K562 (cell line): ENCODE measurements around the gene GATA5. TPM values are rescaled to one million over a fixed set of nuclear protein-coding genes. Genes with fewer than 3 reads are reported as not detected.
A peak's percentile ranks its signal among the peaks of the same experiment; 100 is the strongest.

Experiments used
- CBFA2T2 ChIP-seq: fragments of 450-650 bp; conservative IDR thresholded peaks from 2 replicates; pipeline ENCODE4 v1.6.1; 2017; ENCODE audit warnings: mild to moderate bottlenecking
- COPS2 ChIP-seq: fragments of 450-650 bp; conservative IDR thresholded peaks from 2 replicates; pipeline ENCODE4 v1.6.1; 2016; ENCODE audit warnings: mild to moderate bottlenecking, moderate library complexity
- CREM ChIP-seq: IDR thresholded peaks from 2 replicates; pipeline ENCODE4 v1.6.1; 2014; ENCODE audit warnings: antibody characterized with exemption, low read depth
- CTBP1 ChIP-seq: fragments of 450-650 bp; IDR thresholded peaks from 2 replicates; pipeline ENCODE4 v1.6.1; 2016; ENCODE audit warnings: borderline replicate concordance
- EP300 ChIP-seq: IDR thresholded peaks from 2 replicates; pipeline ENCODE4 v1.6.1; 2012; ENCODE audit warnings: low read length, improper control_type of control experiment
- PCBP1 ChIP-seq: fragments of 200-400 bp; formaldehyde crosslinking; IDR thresholded peaks from 2 replicates; pipeline ENCODE4 v1.6.1; 2018; ENCODE audit warnings: mild to moderate bottlenecking, low read depth, low read length; ENCODE audit not compliant: poor library complexity, severe bottlenecking
- RCOR1 ChIP-seq, 2 experiments: IDR thresholded peaks; 2 replicates each; pipeline ENCODE4 v1.6.1; 2012; ENCODE audit warnings: low read depth in 2 of 2, low read length in 2 of 2, borderline replicate concordance in 1 of 2, improper control_type of control experiment in 1 of 2
- SMARCA4 ChIP-seq: fragments of 450-650 bp; IDR thresholded peaks from 2 replicates; pipeline ENCODE4 v1.6.1; 2016
- TCF7L2 ChIP-seq: fragments of 150-350 bp; IDR thresholded peaks from 2 replicates; pipeline ENCODE4 v1.6.1; 2016; ENCODE audit warnings: low read depth, mild to moderate bottlenecking, low read length, moderate library complexity
- polyA plus RNA-seq, 8 experiments: library from polyadenylated mRNA; depleted of rRNA in 4 of 8; stranded (reverse) in 5 of 8; unstranded in 3 of 8; fragments of >200 nt; fragmentation: Nextera tagmentation in 2 of 8; fragmentation: Illumina TruSeq in 1 of 8; extraction: Ambion mirVana in 2 of 8; extraction: Trizol in 1 of 8; gene quantifications; 2 replicates each; pipeline versions ENCODE4 v1.2.1 to v1.2.3, GENCODE V29; 2011 to 2014; ENCODE audit warnings: inconsistent platforms in 1 of 8, missing spikeins in 1 of 8
- total RNA-seq, 7 experiments: library from RNA; depleted of rRNA in 6 of 7; stranded (reverse); fragments of >200 nt in 6 of 7; fragmentation: Illumina TruSeq in 2 of 7; extraction: Trizol in 2 of 7; gene quantifications; 2 replicates each; pipeline versions ENCODE4 v1.2.1 to v1.2.3, GENCODE V29; 2011 to 2021; ENCODE audit warnings: low replicate concordance in 1 of 7
- TF ChIP-seq, protein P1 (sequence below), 2 experiments: IDR thresholded peaks in 1 of 2; conservative IDR thresholded peaks in 1 of 2; 2 replicates each; pipeline ENCODE4 v1.6.1; 2016; ENCODE audit warnings: low read depth in 2 of 2, mild to moderate bottlenecking in 1 of 2, missing compliant biosample characterization in 1 of 2, missing genetic modification characterization in 1 of 2, moderate library complexity in 1 of 2
- TF ChIP-seq, protein P2 (sequence below), 3 experiments: fragments of 200-800 bp in 1 of 3; sonication (Bioruptor generic) in 1 of 3; sonication (generic) in 1 of 3; formaldehyde crosslinking in 1 of 3; IDR thresholded peaks; 2 replicates each; pipeline versions ENCODE4 v1.6.1 to v1.8.0; 2016 to 2022; ENCODE audit warnings: mild to moderate bottlenecking in 2 of 3, missing compliant biosample characterization in 2 of 3, missing genetic modification characterization in 2 of 3, missing genetic modification reagents in 1 of 3
- TF ChIP-seq, protein P3 (sequence below): fragments of 450-650 bp; conservative IDR thresholded peaks from 2 replicates; pipeline ENCODE4 v1.6.1; 2016; ENCODE audit warnings: missing genetic modification characterization, low read depth, mild to moderate bottlenecking, missing compliant biosample characterization, moderate library complexity

The GATA5 gene
- total and polyA plus RNA-seq, 9 of the 15 experiments (the other 6 are each of a cell fraction or from before 2014, with no cell fraction given) = 0.09 to 0.57 (median 0.20) TPM; not detected in 3

DNA sequence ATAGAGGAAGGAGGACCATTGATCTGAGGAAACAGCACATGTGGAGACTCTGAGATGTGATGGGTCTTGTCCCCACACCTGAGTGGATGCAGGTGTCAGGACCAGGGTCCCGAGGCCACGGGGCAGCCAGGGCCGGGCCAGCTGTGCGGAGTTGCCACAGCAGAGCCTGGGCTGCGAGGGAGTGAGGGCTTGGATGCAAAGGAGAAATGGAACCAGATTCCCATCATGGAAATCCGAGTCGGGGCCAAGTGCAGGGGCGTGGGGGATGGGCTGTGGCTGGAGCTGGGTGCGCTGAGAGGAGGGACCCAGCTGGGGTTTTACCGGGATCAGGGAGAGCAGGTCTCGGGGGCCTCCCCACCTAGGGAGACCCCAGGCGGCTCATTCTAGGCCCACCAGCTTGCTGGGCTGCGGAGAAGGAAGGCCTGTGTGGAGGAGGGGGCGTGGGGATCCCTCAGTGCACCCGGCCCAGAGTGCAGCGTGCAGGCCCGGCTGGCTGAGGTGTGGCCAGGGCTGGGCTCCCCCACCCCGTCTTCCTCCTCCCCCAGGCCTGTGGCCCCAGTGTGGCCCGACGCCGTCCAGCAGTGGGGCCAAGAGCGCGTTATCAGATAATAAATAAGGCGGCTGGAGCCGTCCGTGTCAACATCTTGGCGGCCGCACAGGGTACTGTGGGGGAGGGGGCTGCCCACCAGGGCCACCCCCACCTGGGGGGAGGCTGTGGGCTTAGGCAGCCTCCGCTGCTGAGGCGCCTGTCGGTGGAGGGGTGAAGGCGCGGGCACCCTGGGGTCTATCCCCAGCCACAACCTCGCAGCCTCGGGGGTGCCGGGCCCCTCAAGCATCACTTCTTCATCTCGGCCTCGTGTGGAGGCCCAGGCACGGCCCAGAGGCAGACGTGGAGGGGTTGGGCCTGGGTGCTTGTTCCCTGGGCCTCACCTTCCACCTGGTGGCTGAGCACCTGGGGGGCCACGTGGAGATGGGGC is 17.2 kb downstream of the GATA5 start (continued):
- TF ChIP-seq EP300 (peak; percentile 14; the same call in 1 of the 2 replicates), CTBP1 (peak; percentile 52; the same call in 1 of the 2 replicates), CREM (0 out of 2 replicates have a peak, but pooled peaks have one; percentile 35), COPS2 (no peak), PCBP1 (peak; percentile 59), TCF7L2 (no peak), RCOR1 (IDR thresholded peaks at IDR 0.05; ENCODE audit: borderline replicate concordance in 1 of 2, low read depth in 2 of 2, low read length in 2 of 2) (peak in 1 of 2 experiments; percentile 50; a peak in 1 of 4 replicates), SMARCA4 (no peak), CBFA2T2 (no peak)
- TF ChIP-seq, protein P1, sequence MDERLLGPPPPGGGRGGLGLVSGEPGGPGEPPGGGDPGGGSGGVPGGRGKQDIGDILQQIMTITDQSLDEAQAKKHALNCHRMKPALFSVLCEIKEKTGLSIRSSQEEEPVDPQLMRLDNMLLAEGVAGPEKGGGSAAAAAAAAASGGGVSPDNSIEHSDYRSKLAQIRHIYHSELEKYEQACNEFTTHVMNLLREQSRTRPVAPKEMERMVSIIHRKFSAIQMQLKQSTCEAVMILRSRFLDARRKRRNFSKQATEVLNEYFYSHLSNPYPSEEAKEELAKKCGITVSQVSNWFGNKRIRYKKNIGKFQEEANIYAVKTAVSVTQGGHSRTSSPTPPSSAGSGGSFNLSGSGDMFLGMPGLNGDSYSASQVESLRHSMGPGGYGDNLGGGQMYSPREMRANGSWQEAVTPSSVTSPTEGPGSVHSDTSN (CRISPR knock-in tag; IDR thresholded peaks at IDR 0.05; ENCODE audit: low read depth) = no peak
- TF ChIP-seq, protein P1 (tag; conservative IDR thresholded peaks at IDR 0.05; ENCODE audit: low read depth) = 0 out of 2 replicates have a peak, but pooled peaks have one; percentile 30
- TF ChIP-seq, protein P2, sequence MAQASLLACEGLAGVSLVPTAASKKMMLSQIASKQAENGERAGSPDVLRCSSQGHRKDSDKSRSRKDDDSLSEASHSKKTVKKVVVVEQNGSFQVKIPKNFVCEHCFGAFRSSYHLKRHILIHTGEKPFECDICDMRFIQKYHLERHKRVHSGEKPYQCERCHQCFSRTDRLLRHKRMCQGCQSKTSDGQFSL (CRISPR knock-in tag; IDR thresholded peaks at IDR 0.05) = peak; percentile 67; the same call in 1 of the 2 replicates
- TF ChIP-seq, protein P2 (tag; IDR thresholded peaks at IDR 0.05) = 0 out of 4 replicates have a peak, but pooled peaks of 1 of the 2 experiments have one; percentile 35
- TF ChIP-seq, protein P3, sequence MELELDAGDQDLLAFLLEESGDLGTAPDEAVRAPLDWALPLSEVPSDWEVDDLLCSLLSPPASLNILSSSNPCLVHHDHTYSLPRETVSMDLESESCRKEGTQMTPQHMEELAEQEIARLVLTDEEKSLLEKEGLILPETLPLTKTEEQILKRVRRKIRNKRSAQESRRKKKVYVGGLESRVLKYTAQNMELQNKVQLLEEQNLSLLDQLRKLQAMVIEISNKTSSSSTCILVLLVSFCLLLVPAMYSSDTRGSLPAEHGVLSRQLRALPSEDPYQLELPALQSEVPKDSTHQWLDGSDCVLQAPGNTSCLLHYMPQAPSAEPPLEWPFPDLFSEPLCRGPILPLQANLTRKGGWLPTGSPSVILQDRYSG (tag) = no peak
